Activated B cell treated with CpG ODN at 0.5 μM for 24 hours (primary cell): ENCODE measurements around the gene RFTN2. TPM values are rescaled to one million over a fixed set of nuclear protein-coding genes. Genes with fewer than 3 reads are reported as not detected.

Experiments used
- ATAC-seq: fragments of 200-7000 bp; cut with Tn5 transposase; one replicate; pipeline ENCODE4 v1.10.0; 2021; ENCODE audit warnings: low read depth, mild to moderate bottlenecking, moderate library complexity
- CTCF ChIA-PET: fragments of 350-600 bp; sonication (Branson Sonifier 250); formaldehyde crosslinking; loops from one replicate; lab custom pipeline; 2021; ENCODE audit warnings: antibody characterized with exemption; lab: Charles Lee
- POLR2A ChIA-PET: fragments of 350-600 bp; sonication (Branson Sonifier 250); formaldehyde crosslinking; loops from one replicate; lab custom pipeline; 2021; ENCODE audit warnings: antibody characterized with exemption; lab: Charles Lee
- DNase-seq: peaks from one replicate; pipeline ENCODE4 v3.0.0; 2022
- H3K27ac Mint-ChIP-seq: one replicate; pipeline ENCODE4 v1.8.0; 2020; ENCODE audit warnings: mixed read lengths
- H3K27me3 Mint-ChIP-seq: one replicate; pipeline ENCODE4 v1.8.0; 2021; ENCODE audit warnings: mixed read lengths
- H3K36me3 Mint-ChIP-seq: one replicate; pipeline ENCODE4 v1.8.0; 2021; ENCODE audit warnings: low read depth, mixed read lengths
- H3K4me1 Mint-ChIP-seq: one replicate; pipeline ENCODE4 v1.8.0; 2021; ENCODE audit warnings: mixed read lengths
- H3K4me3 Mint-ChIP-seq: one replicate; pipeline ENCODE4 v1.8.0; 2020; ENCODE audit warnings: mild to moderate bottlenecking, mixed read lengths
- H3K9me3 Mint-ChIP-seq: one replicate; pipeline ENCODE4 v1.8.0; 2020; ENCODE audit warnings: mixed read lengths
- CTCF ChIP-seq: fragments of 200-600 bp; IDR thresholded peaks from one replicate; pipeline ENCODE4 v1.8.0; 2022; ENCODE audit warnings: antibody characterized with exemption, mild to moderate bottlenecking
- intact Hi-C: fragments of 100-400 bp; cut with micrococcal nuclease; formaldehyde crosslinking; loops from one replicate; pipeline ENCODE4 v1.15.1; 2024
- total RNA-seq: library from RNA; stranded (reverse); gene quantifications from 2 replicates; pipeline ENCODE4 v1.2.3, GENCODE V29; 2022

The RFTN2 gene
- total RNA-seq, 1 donor from 2014 or later, result not detected

- H3K27ac Mint-ChIP-seq, result no peak overlapping the region
- no peaks in the 10 kb centered on the region for H3K4me1 Mint-ChIP-seq
- DNase-seq (no peak), ATAC-seq (no peak)
- H3K4me3 Mint-ChIP-seq, result no peak overlapping the region
- ChIA-PET CTCF (no interaction called here), POLR2A (no interaction called here)
- TF ChIP-seq CTCF, result no peak
- H3K36me3 Mint-ChIP-seq, result no peaks in the 10 kb centered on the region
- H3K27me3 Mint-ChIP-seq, result peaks cover 21% of the 10 kb centered on the region
- no peaks in the 10 kb centered on the region for H3K9me3 Mint-ChIP-seq
- intact Hi-C loops, result no loop called here
Measured at GRCh38 chr2:197673606-197674005, 1.8 kb downstream of the RFTN2 start.

DNA sequence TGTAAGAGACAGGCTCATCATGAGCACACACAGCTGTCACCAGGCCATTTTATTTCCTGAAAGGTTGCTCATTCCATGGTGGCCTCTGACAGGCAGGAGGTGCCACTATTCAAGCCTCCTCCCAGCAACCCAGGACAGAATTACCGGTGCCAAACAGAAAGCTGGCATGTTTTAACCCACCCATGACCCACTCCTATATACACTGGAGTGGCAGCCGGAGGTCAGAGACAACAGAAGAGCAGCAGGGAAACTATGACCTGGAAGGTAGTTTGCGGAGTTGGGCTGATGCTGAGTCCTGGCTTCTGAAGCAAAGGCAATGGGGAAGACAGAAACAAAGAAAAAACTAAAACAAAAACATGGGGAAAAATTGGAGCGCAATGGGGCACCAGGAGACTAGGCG lies 2.3 kb downstream of the RFTN2 start:
- Mint-ChIP-seq H3K27me3 (peaks cover 20% of the 10 kb centered on the region), H3K4me1 (no peaks in the 10 kb centered on the region), H3K9me3 (no peaks in the 10 kb centered on the region), H3K4me3 (no peak overlapping the region), H3K36me3 (no peaks in the 10 kb centered on the region), H3K27ac (no peak overlapping the region)
- intact Hi-C loops, result no loop called here
- ATAC-seq, result no peak
- DNase-seq, result no peak
- TF ChIP-seq CTCF, result no peak
- ChIA-PET POLR2A (no interaction called here), CTCF (no interaction called here)

DNA sequence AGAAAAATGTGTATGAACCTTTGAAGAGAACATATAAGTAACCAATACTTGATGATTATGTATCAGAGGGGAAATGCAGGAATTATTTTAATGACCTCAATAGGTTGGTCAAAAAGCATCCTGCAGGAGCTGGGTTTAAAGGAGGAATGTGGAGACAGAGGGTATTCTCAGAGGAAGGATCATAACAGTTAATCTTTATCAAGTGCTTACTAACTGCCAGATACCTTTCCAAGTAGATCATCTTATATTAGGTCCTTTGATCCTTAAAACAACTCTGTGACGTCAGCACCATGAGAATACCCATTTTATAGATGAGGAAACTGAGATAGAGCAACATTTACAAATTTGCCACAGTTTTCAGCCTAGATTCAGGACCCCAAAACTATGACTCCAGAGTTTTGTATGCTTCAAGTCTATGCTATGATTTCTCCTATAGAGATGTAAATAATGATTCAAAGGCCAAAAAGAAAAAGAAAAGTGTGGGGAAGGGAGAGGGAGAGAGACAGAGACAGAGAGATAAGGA lies 3.0 kb downstream of the RFTN2 start:
- intact Hi-C loops, result no loop called here
- no peak for TF ChIP-seq CTCF
- no peak for DNase-seq
- ChIA-PET CTCF (no interaction called here), POLR2A (no interaction called here)
- Mint-ChIP-seq H3K27ac (no peak overlapping the region), H3K4me1 (no peaks in the 10 kb centered on the region), H3K27me3 (peaks cover 20% of the 10 kb centered on the region), H3K9me3 (peaks cover 2% of the 10 kb centered on the region), H3K36me3 (no peaks in the 10 kb centered on the region), H3K4me3 (no peak overlapping the region)
- ATAC-seq, result no peak

GRCh38 chr2:197669077-197669476 lies 6.3 kb downstream of the RFTN2 start:
- Mint-ChIP-seq H3K9me3 (peaks cover 18% of the 10 kb centered on the region), H3K27me3 (peaks cover 16% of the 10 kb centered on the region)
- POLR2A ChIA-PET, result no interaction called here

GRCh38 chr2:197668296-197668695 lies 7.1 kb downstream of the RFTN2 start:
- no peak overlapping the region for H3K27ac Mint-ChIP-seq
- H3K27me3 Mint-ChIP-seq, result peaks cover 16% of the 10 kb centered on the region
- no peaks in the 10 kb centered on the region for H3K4me1 Mint-ChIP-seq
- ChIA-PET POLR2A (no interaction called here), CTCF (no interaction called here)
- H3K9me3 Mint-ChIP-seq, result peaks cover 21% of the 10 kb centered on the region
- DNase-seq (no peak), ATAC-seq (no peak)
- intact Hi-C loops, result no loop called here
- H3K4me3 Mint-ChIP-seq, result no peak overlapping the region
- TF ChIP-seq CTCF, result no peak
- H3K36me3 Mint-ChIP-seq, result no peaks in the 10 kb centered on the region

More at GRCh38 chr2:197669077-197669476, 6.3 kb downstream of the RFTN2 start:
- ATAC-seq, result no peak
- CTCF ChIA-PET, result no interaction called here
- Mint-ChIP-seq H3K4me3 (no peak overlapping the region), H3K36me3 (no peaks in the 10 kb centered on the region), H3K27ac (no peak overlapping the region), H3K4me1 (no peaks in the 10 kb centered on the region)
- intact Hi-C loops, result no loop called here
- no peak for TF ChIP-seq CTCF
- no peak for DNase-seq
